K562 (cell line): Measurements from ENCODE around the gene SLC25A21. TPM values are rescaled to one million over a fixed set of nuclear protein-coding genes. Genes with fewer than 3 reads are reported as not detected.

Experiments used
- BACH1 ChIP-seq: fragments of 200-800 bp; sonication (Bioruptor generic); IDR thresholded peaks from 2 replicates; pipeline ENCODE4 v1.6.1; 2016; ENCODE audit warnings: missing genetic modification characterization, missing compliant biosample characterization
- C11orf30 ChIP-seq: fragments of 450-650 bp; IDR thresholded peaks from 2 replicates; pipeline ENCODE4 v1.6.1; 2016; ENCODE audit warnings: low read depth, mild to moderate bottlenecking
- DNMT1 ChIP-seq: fragments of 450-650 bp; IDR thresholded peaks from 2 replicates; pipeline ENCODE4 v1.6.1; 2016; ENCODE audit warnings: antibody characterized with exemption, mild to moderate bottlenecking
- FOXJ2 ChIP-seq: fragments of 200-800 bp; sonication (Bioruptor generic); IDR thresholded peaks from 2 replicates; pipeline ENCODE4 v1.6.1; 2016; ENCODE audit warnings: missing genetic modification characterization, missing compliant biosample characterization
- HDAC6 ChIP-seq: IDR thresholded peaks from 2 replicates; pipeline ENCODE4 v1.6.1; 2012; ENCODE audit warnings: low read depth, mild to moderate bottlenecking, control low read depth, inconsistent platforms, low read length, moderate library complexity
- MTF1 ChIP-seq: fragments of 250-450 bp; sonication (Bioruptor Pico); IDR thresholded peaks from 2 replicates; pipeline ENCODE4 v1.9.0; 2021; ENCODE audit warnings: moderate library complexity, mild to moderate bottlenecking, inconsistent platforms, borderline replicate concordance
- NR0B1 ChIP-seq: fragments of 450-650 bp; IDR thresholded peaks from one replicate; pipeline ENCODE4 v1.6.1; 2018; ENCODE audit warnings: mild to moderate bottlenecking, moderate library complexity; ENCODE audit not compliant: partially characterized antibody
- OTX1 ChIP-seq: fragments of 450-650 bp; formaldehyde crosslinking; IDR thresholded peaks from 2 replicates; pipeline ENCODE4 v1.4.0; 2022; ENCODE audit warnings: mild to moderate bottlenecking
- PHF8 ChIP-seq: fragments of 200-600 bp; sonication (generic); IDR thresholded peaks from 2 replicates; pipeline ENCODE4 v1.6.1; 2012; ENCODE audit warnings: mixed run types, mild to moderate bottlenecking, inconsistent platforms, low read length, moderate library complexity, borderline replicate concordance
- TCF7L2 ChIP-seq: fragments of 150-350 bp; IDR thresholded peaks from 2 replicates; pipeline ENCODE4 v1.6.1; 2016; ENCODE audit warnings: low read depth, mild to moderate bottlenecking, low read length, moderate library complexity
- THRA ChIP-seq: fragments of 450-650 bp; IDR thresholded peaks from 2 replicates; pipeline ENCODE4 v1.6.1; 2017; ENCODE audit warnings: mild to moderate bottlenecking, moderate library complexity
- WHSC1 ChIP-seq: IDR thresholded peaks from one replicate; pipeline ENCODE4 v1.6.1; 2012; ENCODE audit warnings: low read length, control low read depth, inconsistent platforms
- ZBTB12 ChIP-seq: fragments of 250-450 bp; sonication (Bioruptor Pico); IDR thresholded peaks from 2 replicates; pipeline ENCODE4 v1.4.0; 2020
- ZMIZ1 ChIP-seq, 2 experiments: fragments of 150-350 bp in 1 of 2; IDR thresholded peaks; 2 replicates each; pipeline ENCODE4 v1.6.1; 2012 to 2016; ENCODE audit warnings: low read depth in 2 of 2, low read length in 2 of 2, mild to moderate bottlenecking in 1 of 2, moderate library complexity in 1 of 2
- ZNF212 ChIP-seq: fragments of 450-650 bp; formaldehyde crosslinking; IDR thresholded peaks from 2 replicates; pipeline ENCODE4 v1.4.0; 2020; ENCODE audit warnings: mild to moderate bottlenecking
- ZNF584 ChIP-seq: fragments of 200-800 bp; sonication (Bioruptor generic); IDR thresholded peaks from 2 replicates; pipeline ENCODE4 v1.6.1; 2016; ENCODE audit warnings: low read depth, mild to moderate bottlenecking, missing genetic modification characterization, missing compliant biosample characterization
- polyA plus RNA-seq, 8 experiments: library from polyadenylated mRNA; depleted of rRNA in 4 of 8; stranded (reverse) in 5 of 8; unstranded in 3 of 8; fragments of >200 nt; fragmentation: Nextera tagmentation in 2 of 8; fragmentation: Illumina TruSeq in 1 of 8; extraction: Ambion mirVana in 2 of 8; extraction: Trizol in 1 of 8; gene quantifications; 2 replicates each; pipeline versions ENCODE4 v1.2.1 to v1.2.3, GENCODE V29; 2011 to 2014; ENCODE audit warnings: inconsistent platforms in 1 of 8, missing spikeins in 1 of 8
- total RNA-seq, 7 experiments: library from RNA; depleted of rRNA in 6 of 7; stranded (reverse); fragments of >200 nt in 6 of 7; fragmentation: Illumina TruSeq in 2 of 7; extraction: Trizol in 2 of 7; gene quantifications; 2 replicates each; pipeline versions ENCODE4 v1.2.1 to v1.2.3, GENCODE V29; 2011 to 2021; ENCODE audit warnings: low replicate concordance in 1 of 7

SLC25A21 gene
- total and polyA plus RNA-seq, 9 of the 15 experiments (the other 6 are each of a cell fraction or from before 2014, with no cell fraction given), result 15.2 to 46.7 (median 28.7) TPM

GRCh38 chr14:37083599-37083998, 88.8 kb downstream of the SLC25A21 start (continued):
- no peak for TF ChIP-seq PHF8
- TF ChIP-seq HDAC6, result no peak
- TF ChIP-seq ZNF212 (CRISPR knock-in tag), result no peak
- no peak for TF ChIP-seq ZNF584
- TF ChIP-seq OTX1 (CRISPR knock-in tag), result no peak
- TF ChIP-seq ZMIZ1 (IDR thresholded peaks at IDR 0.05; ENCODE audit: low read depth in 2 of 2, low read length in 2 of 2), result no peak
- peak; percentile 89 for TF ChIP-seq C11orf30
- TF ChIP-seq TCF7L2, result no peak
- no peak for TF ChIP-seq FOXJ2 (tag)
- no peak for TF ChIP-seq MTF1
- TF ChIP-seq THRA, result no peak
- TF ChIP-seq NR0B1, result no peak
- TF ChIP-seq DNMT1, result no peak
- TF ChIP-seq WHSC1, result no peak
- no peak for TF ChIP-seq BACH1 (tag)
- no peak for TF ChIP-seq ZBTB12 (CRISPR knock-in tag)
